HG03066 (cell line): Measurements from ENCODE around the gene ADAMTSL3.

Experiments
- ATAC-seq: cut with Tn5 transposase; IDR thresholded peaks from one replicate; pipeline ENCODE4 v1.9.1; 2021; ENCODE audit warnings: low read depth; ENCODE audit not compliant: unreplicated experiment

ADAMTSL3 gene

GRCh38 chr15:83855956-83856355 is 202.0 kb downstream of the ADAMTSL3 start:
- ATAC-seq, result no peak

DNA sequence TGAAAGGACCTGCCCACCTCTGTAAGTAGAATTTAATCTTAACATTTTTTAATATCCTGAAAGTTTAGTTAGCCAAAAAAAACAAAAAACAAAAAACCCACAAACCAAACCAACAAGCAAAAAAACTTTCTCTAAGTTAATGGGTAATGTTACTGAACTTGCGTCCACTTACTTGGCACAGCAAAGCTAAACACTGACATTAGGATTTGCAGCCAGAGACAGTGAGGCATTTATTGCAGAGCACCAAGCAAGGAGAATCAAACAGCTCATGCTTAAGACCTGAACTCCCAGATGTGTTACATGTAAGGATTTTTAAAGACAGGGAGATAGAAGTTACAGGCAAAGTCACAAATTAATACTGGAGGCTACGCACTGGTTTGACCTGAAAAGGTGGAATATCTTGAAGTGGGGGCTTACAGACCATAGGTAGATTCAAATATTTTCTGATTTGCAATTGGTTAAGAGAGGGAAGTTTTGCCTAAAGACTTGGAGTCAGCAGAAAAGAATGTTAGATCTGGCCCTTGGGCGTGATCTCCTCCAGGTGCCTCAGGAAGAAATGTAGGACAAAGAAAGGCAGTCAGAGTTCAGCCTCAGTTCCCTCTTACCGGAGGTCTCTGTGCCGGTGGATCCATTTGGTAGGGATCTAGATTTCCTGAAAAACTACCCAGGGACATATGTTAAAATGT is 205.0 kb downstream of the ADAMTSL3 start:
- no peak for ATAC-seq

DNA sequence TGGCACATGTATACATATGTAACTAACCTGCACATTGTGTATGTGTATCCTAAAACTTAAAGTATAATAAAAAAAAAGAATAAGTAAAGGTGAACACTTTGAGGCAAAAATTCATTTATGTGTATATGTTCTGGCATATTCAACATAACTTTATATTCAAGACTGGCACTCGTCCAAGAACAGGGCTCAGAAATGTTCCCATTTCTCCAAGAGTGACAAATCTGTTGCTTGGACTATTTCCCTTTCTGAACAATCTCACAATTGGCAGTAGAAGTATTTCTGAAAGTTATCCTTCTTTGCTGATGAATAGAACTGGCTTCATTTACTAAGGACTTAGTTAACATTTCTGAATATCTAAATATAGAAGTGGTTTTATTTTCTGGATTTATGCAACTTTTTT is 212.8 kb downstream of the ADAMTSL3 start:
- no peak for ATAC-seq

- no peak for ATAC-seq
These were observed 215.4 kb downstream of the ADAMTSL3 start for GRCh38 chr15:83869341-83869740.

GRCh38 chr15:83871808-83872559 is 218.1 kb downstream of the ADAMTSL3 start:
- ATAC-seq, result peak; percentile 77

DNA sequence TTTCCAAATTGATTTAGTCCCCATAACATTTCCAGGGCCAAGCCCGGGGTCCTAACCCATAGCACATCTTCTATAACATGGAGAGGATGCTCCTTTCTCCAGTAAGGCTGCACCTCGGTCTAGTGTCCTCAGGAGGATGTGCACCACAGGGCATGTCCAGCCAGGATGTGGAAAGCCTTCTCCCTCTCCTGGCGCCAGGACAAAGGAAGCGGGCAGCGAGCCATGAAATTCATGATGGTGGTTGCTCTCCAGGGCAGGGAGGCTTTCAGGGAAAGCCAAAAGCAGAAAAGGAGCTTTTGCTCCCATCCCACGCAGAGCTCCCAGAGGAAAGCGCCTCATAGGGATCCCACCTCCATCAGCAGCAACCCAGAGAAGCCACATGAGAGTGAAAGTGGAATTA is 220.0 kb downstream of the ADAMTSL3 start:
- ATAC-seq, result no peak

- ATAC-seq, result no peak
These were observed 226.6 kb downstream of the ADAMTSL3 start for GRCh38 chr15:83880529-83880928.

- ATAC-seq, result no peak
These were observed 227.2 kb downstream of the ADAMTSL3 start for GRCh38 chr15:83881156-83881555.

- ATAC-seq, result no peak
These were observed 232.4 kb downstream of the ADAMTSL3 start for GRCh38 chr15:83886321-83886720.

DNA sequence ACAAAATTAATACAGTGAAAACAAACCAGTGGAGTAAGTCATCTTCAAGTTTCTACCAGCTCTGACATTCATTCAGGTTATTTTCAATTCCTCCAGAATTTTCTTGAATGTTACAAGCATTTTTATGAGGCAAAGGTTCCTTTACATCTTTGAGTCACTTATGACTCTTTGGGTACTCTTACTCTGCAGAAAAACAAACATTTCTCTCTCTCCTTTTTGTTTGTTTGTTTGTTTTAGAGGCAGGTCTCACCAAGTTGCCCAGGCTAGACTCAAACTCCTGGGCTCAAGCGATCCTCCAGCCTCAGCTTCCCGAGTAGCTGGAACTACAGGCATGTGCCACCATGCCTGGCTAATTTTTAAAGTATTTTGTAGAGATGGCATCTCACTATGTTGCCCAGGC is 233.5 kb downstream of the ADAMTSL3 start:
- no peak for ATAC-seq

- ATAC-seq, result no peak
These were observed 234.0 kb downstream of the ADAMTSL3 start for GRCh38 chr15:83887961-83888360.

GRCh38 chr15:83889995-83890394 is 236.1 kb downstream of the ADAMTSL3 start:
- no peak for ATAC-seq

- ATAC-seq, result no peak
These were observed 236.7 kb downstream of the ADAMTSL3 start for GRCh38 chr15:83890587-83890986.

- ATAC-seq, result no peak
These were observed 238.6 kb downstream of the ADAMTSL3 start for GRCh38 chr15:83892498-83892897.

DNA sequence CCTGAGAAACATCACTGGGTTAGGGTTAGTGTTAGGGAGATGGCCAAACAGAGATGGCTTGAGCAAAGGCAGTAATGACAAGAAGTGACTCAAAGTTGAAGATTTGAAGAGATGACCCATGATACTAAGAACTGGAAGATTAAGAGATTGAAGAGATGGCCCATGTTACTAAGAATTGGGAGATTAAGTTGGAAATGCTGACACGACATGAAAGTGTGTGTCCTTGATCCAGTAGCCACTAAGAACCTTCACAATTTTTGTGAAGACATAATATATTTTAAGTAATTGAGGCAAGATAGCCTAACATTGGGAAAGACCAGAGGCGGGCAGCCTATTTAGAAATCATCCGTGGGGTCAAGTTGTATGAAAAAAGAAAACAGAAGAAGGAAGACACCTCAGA is 239.4 kb downstream of the ADAMTSL3 start:
- ATAC-seq, result no peak

- no peak for ATAC-seq
These were observed 243.1 kb downstream of the ADAMTSL3 start for GRCh38 chr15:83897037-83897436.

GRCh38 chr15:83898361-83898760 is 244.4 kb downstream of the ADAMTSL3 start:
- ATAC-seq, result no peak

- ATAC-seq, result no peak
These were observed 245.7 kb downstream of the ADAMTSL3 start for GRCh38 chr15:83899670-83900069.

GRCh38 chr15:83904107-83905040 is 250.5 kb downstream of the ADAMTSL3 start:
- ATAC-seq, result no peak

DNA sequence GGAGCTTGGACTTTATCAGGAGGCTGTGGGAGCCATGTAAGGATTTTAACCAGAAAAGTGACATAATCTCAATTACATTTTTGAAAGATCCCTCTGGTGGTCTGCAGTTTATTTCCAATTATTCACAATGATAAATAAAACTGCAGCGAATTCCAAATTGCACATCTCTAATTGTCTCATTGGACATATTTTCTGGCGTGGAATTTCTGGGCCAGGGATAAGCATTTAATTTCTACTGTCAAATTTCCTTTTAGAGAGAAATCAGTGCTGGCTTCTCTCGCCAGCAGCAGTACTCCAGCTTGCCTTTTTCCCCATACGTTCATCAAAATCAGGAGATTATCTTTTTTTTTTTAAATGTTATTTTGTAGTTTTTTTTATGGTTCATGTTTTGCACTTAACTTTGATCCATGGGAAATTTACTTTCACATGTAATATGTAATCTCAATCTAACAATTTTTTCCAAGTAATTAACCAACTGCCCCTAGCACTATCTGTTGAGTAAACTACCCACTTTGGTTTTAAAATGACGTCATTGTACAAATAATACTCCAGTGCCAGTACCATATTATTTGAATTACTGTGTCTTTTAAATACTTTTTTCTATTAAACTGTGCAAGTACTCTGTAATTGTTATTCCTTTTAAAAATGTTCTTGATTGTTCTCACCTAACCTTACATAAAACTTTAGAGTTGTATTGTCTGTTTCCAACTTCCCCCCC is 251.8 kb downstream of the ADAMTSL3 start:
- no peak for ATAC-seq
